H1 (cell line): ENCODE measurements around the gene PTGDS. TPM values are rescaled to one million over a fixed set of nuclear protein-coding genes. Genes with fewer than 3 reads are reported as not detected.

Source experiments
- ASH2L ChIP-seq: fragments of 200-600, 300-600 bp; sonication (generic); IDR thresholded peaks from one replicate; pipeline ENCODE4 v1.7.1; 2017; ENCODE audit warnings: low read length
- CBX8 ChIP-seq: fragments of 300-800, 300-1000 bp; sonication (generic); IDR thresholded peaks from 2 replicates; pipeline ENCODE4 v1.7.1; 2016; ENCODE audit warnings: low read depth, low read length, borderline replicate concordance
- CREB1 ChIP-seq: IDR thresholded peaks from 2 replicates; pipeline ENCODE4 v1.6.1; 2012; ENCODE audit warnings: inconsistent platforms
- CTBP2 ChIP-seq: IDR thresholded peaks from 2 replicates; pipeline ENCODE4 v1.7.0; 2011; ENCODE audit warnings: borderline replicate concordance, mild to moderate bottlenecking, moderate library complexity, mixed read lengths, low read length; ENCODE audit not compliant: insufficient read depth, insufficient read length
- GABPA ChIP-seq: IDR thresholded peaks from 2 replicates; pipeline ENCODE4 v1.6.1; 2011; ENCODE audit warnings: mild to moderate bottlenecking, low read length, moderate library complexity, borderline replicate concordance; ENCODE audit not compliant: insufficient read depth
- HDAC2 ChIP-seq, 2 experiments: fragments of 300-600 bp in 1 of 2; sonication (generic) in 1 of 2; IDR thresholded peaks; 2 replicates each; pipeline ENCODE4 v1.6.1; 2011 to 2012; ENCODE audit warnings: low read depth in 2 of 2, low read length in 2 of 2, mild to moderate bottlenecking in 2 of 2, moderate library complexity in 2 of 2, borderline replicate concordance in 1 of 2, inconsistent platforms in 1 of 2
- JUN ChIP-seq: IDR thresholded peaks from 2 replicates; pipeline ENCODE4 v1.6.1; 2011; ENCODE audit warnings: low read depth, mild to moderate bottlenecking, improper control_type of control experiment, low read length
- JUND ChIP-seq: IDR thresholded peaks from 2 replicates; pipeline ENCODE4 v1.6.1; 2011; ENCODE audit warnings: mild to moderate bottlenecking, improper control_type of control experiment, low read length
- KDM1A ChIP-seq: fragments of 200-600, 300-600 bp; sonication (generic); IDR thresholded peaks from 2 replicates; pipeline ENCODE4 v1.7.1; 2016; ENCODE audit warnings: mild to moderate bottlenecking, low read length, borderline replicate concordance
- KDM4A ChIP-seq: IDR thresholded peaks from one replicate; pipeline ENCODE4 v1.7.1; 2012; ENCODE audit warnings: low read depth, mild to moderate bottlenecking, moderate library complexity, low read length, inconsistent platforms; ENCODE audit not compliant: severe bottlenecking
- PHF8 ChIP-seq: fragments of 200-600 bp; sonication (generic); conservative IDR thresholded peaks from 2 replicates; pipeline ENCODE4 v1.7.1; 2012; ENCODE audit warnings: low read depth, mild to moderate bottlenecking, inconsistent platforms, low read length, moderate library complexity
- POLR2AphosphoS5 ChIP-seq: IDR thresholded peaks from 2 replicates; pipeline ENCODE4 v1.6.1; 2011; ENCODE audit warnings: low read depth, low read length
- RBBP5 ChIP-seq: IDR thresholded peaks from 2 replicates; pipeline ENCODE4 v1.7.1; 2012; ENCODE audit warnings: low read depth, mild to moderate bottlenecking, inconsistent platforms, low read length, moderate library complexity, borderline replicate concordance
- RXRA ChIP-seq: IDR thresholded peaks from 2 replicates; pipeline ENCODE4 v1.6.1; 2011; ENCODE audit warnings: low read depth, mild to moderate bottlenecking, low read length, moderate library complexity; ENCODE audit not compliant: insufficient read depth
- SP2 ChIP-seq: IDR thresholded peaks from 2 replicates; pipeline ENCODE4 v1.6.1; 2012; ENCODE audit warnings: mild to moderate bottlenecking, low read length, inconsistent platforms
- TCF12 ChIP-seq: IDR thresholded peaks from 2 replicates; pipeline ENCODE4 v1.6.1; 2011; ENCODE audit warnings: low read depth, mild to moderate bottlenecking, low read length
- TEAD4 ChIP-seq: IDR thresholded peaks from 2 replicates; pipeline ENCODE4 v1.6.1; 2012; ENCODE audit warnings: low read depth, low read length, inconsistent platforms, mixed read lengths
- YY1 ChIP-seq: IDR thresholded peaks from 2 replicates; pipeline ENCODE4 v1.6.1; 2011; ENCODE audit warnings: low read depth, mild to moderate bottlenecking, low read length
- polyA plus RNA-seq, 7 experiments: library from polyadenylated mRNA; depleted of rRNA in 3 of 7; stranded (reverse) in 5 of 7; unstranded in 2 of 7; fragments of >200 nt in 5 of 7; fragments of 200-250 nt in 2 of 7; gene quantifications; 1 replicate in 5 of 7; 2 replicates in 1 of 7; 4 replicates in 1 of 7; pipeline versions ENCODE4 v1.2.1 to v1.2.3, GENCODE V29; 2011 to 2013; ENCODE audit warnings: missing spikeins in 2 of 7, mixed read lengths in 2 of 7
- total RNA-seq: library from RNA; stranded (reverse); fragmentation: NEBNext Ultra II Directional; extraction: Animal tissue kit (Norgen Biotek cat#: 25700); gene quantifications from 2 replicates; pipeline ENCODE4 v1.2.1, GENCODE V29; 2021
- TF ChIP-seq, protein P1 (sequence below): IDR thresholded peaks from 2 replicates; pipeline ENCODE4 v1.6.1; 2012; ENCODE audit warnings: low read length, inconsistent platforms
- TF ChIP-seq, protein P2 (sequence below): IDR thresholded peaks from 2 replicates; pipeline ENCODE4 v1.6.1; 2012; ENCODE audit warnings: inconsistent platforms

The PTGDS gene
- total and polyA plus RNA-seq, 2 of the 8 experiments (the other 6 are each of a cell fraction or from before 2014, with no cell fraction given) = 1.7 to 2.3 TPM

DNA sequence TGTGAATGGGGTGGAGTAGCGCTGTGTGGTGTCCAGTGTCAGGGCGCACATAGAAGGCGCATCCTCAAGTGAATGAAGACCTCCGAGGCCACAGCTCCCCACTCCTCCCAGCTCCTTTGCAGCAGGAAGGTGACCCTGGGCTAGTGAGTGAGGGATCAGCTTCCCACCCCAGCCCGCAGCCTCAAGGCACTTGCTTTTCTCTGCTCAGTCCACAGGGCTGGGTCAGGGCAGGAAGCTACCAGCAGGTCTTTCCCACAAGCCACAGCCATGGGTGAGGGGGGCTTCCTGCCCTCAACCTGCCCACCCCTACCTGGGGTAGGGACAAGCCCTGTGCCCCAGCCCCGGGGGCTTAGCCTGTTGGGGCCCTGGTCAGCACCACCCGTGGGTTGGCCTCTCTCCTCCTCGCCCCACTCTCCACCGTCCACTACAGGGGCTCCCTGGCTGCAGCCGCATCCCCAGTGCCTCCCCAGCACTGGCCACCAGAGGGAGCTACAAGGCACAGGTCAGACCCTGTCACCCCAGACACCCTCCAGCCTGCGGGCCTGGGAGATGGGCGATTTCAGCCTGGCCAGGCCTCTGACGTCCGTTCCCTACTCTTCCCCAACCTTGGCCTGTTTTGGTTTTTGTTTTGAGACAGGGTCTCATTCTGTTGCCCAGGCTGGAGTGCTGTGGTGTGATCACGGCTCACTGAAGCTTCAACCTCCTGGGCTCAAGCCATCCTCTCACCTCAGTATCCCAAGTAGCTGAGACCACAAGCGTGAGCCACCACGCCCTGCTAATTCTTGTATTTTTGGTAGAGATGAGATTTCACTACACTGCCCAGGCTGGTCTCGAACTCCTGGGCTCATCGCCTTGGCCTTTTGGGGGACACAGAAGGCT, 52.0 kb downstream of the PTGDS start (continued):
- no peak for TF ChIP-seq TEAD4
- TF ChIP-seq TCF12 = no peak
- TF ChIP-seq KDM1A = no peak; the same call in 1 of the 2 replicates
- no peak for TF ChIP-seq HDAC2 (IDR thresholded peaks at IDR 0.05; ENCODE audit: borderline replicate concordance in 1 of 2, low read depth in 2 of 2, low read length in 2 of 2)
- no peak for TF ChIP-seq RXRA
- peak; percentile 63; the same call in 1 of the 2 replicates for TF ChIP-seq GABPA
- no peak for TF ChIP-seq KDM4A
- TF ChIP-seq JUN = no peak
- TF ChIP-seq JUND = no peak
- 0 out of 2 replicates have a peak, but pooled peaks have one; percentile 28 for TF ChIP-seq YY1
- TF ChIP-seq ASH2L = peak; percentile 10
- no peak for TF ChIP-seq SP2
- no peak for TF ChIP-seq RBBP5
- no peak for TF ChIP-seq CBX8
- TF ChIP-seq CREB1 = peak; percentile 43
- TF ChIP-seq, protein P1, sequence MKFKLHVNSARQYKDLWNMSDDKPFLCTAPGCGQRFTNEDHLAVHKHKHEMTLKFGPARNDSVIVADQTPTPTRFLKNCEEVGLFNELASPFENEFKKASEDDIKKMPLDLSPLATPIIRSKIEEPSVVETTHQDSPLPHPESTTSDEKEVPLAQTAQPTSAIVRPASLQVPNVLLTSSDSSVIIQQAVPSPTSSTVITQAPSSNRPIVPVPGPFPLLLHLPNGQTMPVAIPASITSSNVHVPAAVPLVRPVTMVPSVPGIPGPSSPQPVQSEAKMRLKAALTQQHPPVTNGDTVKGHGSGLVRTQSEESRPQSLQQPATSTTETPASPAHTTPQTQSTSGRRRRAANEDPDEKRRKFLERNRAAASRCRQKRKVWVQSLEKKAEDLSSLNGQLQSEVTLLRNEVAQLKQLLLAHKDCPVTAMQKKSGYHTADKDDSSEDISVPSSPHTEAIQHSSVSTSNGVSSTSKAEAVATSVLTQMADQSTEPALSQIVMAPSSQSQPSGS = 0 out of 2 replicates have a peak, but pooled peaks have one; percentile 32
- TF ChIP-seq CTBP2 = no peak
- no peak for TF ChIP-seq PHF8
- no peak for TF ChIP-seq POLR2AphosphoS5
- TF ChIP-seq, protein P2, sequence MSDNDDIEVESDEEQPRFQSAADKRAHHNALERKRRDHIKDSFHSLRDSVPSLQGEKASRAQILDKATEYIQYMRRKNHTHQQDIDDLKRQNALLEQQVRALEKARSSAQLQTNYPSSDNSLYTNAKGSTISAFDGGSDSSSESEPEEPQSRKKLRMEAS = no peak
